GM23248 (cell line): Measurements from ENCODE around the gene GJC2. TPM values are rescaled to one million over a fixed set of nuclear protein-coding genes. Genes with fewer than 3 reads are reported as not detected.

Experiments used
- DNase-seq: peaks from one replicate; pipeline ENCODE4 v3.0.0-alpha.2; 2015
- H2AFZ ChIP-seq: fragments of 200-600 bp; sonication (generic); 2 replicates; pipeline ENCODE4 v1.6.1; 2016; ENCODE audit warnings: antibody characterized with exemption
- H3F3A ChIP-seq: fragments of 200-600 bp; sonication (generic); 2 replicates; pipeline ENCODE4 v1.6.1; 2016; ENCODE audit warnings: mild to moderate bottlenecking, antibody characterized with exemption, mixed run types; ENCODE audit not compliant: insufficient read depth
- H3K27ac ChIP-seq: fragments of 200-600 bp; sonication (generic); 2 replicates; pipeline ENCODE4 v1.5.1; 2016; ENCODE audit warnings: mild to moderate bottlenecking
- H3K27me3 ChIP-seq: fragments of 200-600 bp; sonication (generic); replicated peaks from 2 replicates; pipeline ENCODE4 v1.6.1; 2016; ENCODE audit warnings: mild to moderate bottlenecking; ENCODE audit not compliant: insufficient read depth
- H3K36me3 ChIP-seq: fragments of 200-600 bp; sonication (generic); 2 replicates; pipeline ENCODE4 v1.6.1; 2016; ENCODE audit warnings: low read depth, mild to moderate bottlenecking
- H3K4me1 ChIP-seq: fragments of 200-600 bp; sonication (generic); 2 replicates; pipeline ENCODE4 v1.6.1; 2016; ENCODE audit warnings: mild to moderate bottlenecking; ENCODE audit not compliant: insufficient read depth
- H3K4me2 ChIP-seq: fragments of 200-600 bp; sonication (generic); one replicate; pipeline ENCODE4 v1.6.1; 2016; ENCODE audit warnings: mild to moderate bottlenecking; ENCODE audit not compliant: unreplicated experiment
- H3K4me3 ChIP-seq: fragments of 200-600 bp; sonication (generic); 2 replicates; pipeline ENCODE4 v1.5.1; 2016; ENCODE audit warnings: mild to moderate bottlenecking
- H3K79me2 ChIP-seq: fragments of 200-600 bp; sonication (generic); 2 replicates; pipeline ENCODE4 v1.6.1; 2016; ENCODE audit warnings: mild to moderate bottlenecking; ENCODE audit not compliant: insufficient read depth
- H3K9ac ChIP-seq: fragments of 200-600 bp; sonication (generic); 2 replicates; pipeline ENCODE4 v1.6.1; 2016; ENCODE audit warnings: mild to moderate bottlenecking
- H3K9me2 ChIP-seq: fragments of 200-600 bp; sonication (generic); 2 replicates; pipeline ENCODE4 v1.6.1; 2016; ENCODE audit warnings: mixed run types, mild to moderate bottlenecking, moderate library complexity; ENCODE audit not compliant: insufficient read depth
- H3K9me3 ChIP-seq: fragments of 200-600 bp; sonication (generic); one replicate; pipeline ENCODE4 v1.6.1; 2017; ENCODE audit warnings: low read depth
- H4K20me1 ChIP-seq: fragments of 200-600 bp; sonication (generic); 2 replicates; pipeline ENCODE4 v1.6.0; 2016; ENCODE audit not compliant: insufficient read depth
- EZH2 ChIP-seq: fragments of 200-600 bp; sonication (generic); IDR thresholded peaks from 2 replicates; pipeline ENCODE4 v1.6.1; 2018; ENCODE audit warnings: antibody characterized with exemption, mild to moderate bottlenecking; ENCODE audit not compliant: insufficient read depth, poor library complexity, severe bottlenecking
- EZH2phosphoT487 ChIP-seq: fragments of 200-600 bp; sonication (generic); IDR thresholded peaks from 2 replicates; pipeline ENCODE4 v1.6.1; 2018; ENCODE audit warnings: antibody characterized with exemption, moderate library complexity, mild to moderate bottlenecking, low read depth; ENCODE audit not compliant: insufficient read depth
- WGBS, 2 experiments: methylation state at CpG; one replicate each; pipeline ENCODE4 v1.1.6; 2015 to 2017; ENCODE audit warnings: low lambda C conversion rate in 2 of 2, low coverage in 1 of 2; ENCODE audit errors: missing lambda C conversion rate in 2 of 2; 5-methylcytosine and 5-hydroxymethylcytosine counted together
- in situ Hi-C: fragments of 300-500 bp; cut with MboI; formaldehyde crosslinking; loops from 2 replicates; pipeline ENCODE4 v1.15.0; 2020
- polyA plus RNA-seq: library from polyadenylated mRNA; unstranded; fragments of >200 nt; fragmentation: Nextera tagmentation; extraction: Ambion mirVana; gene quantifications from 2 replicates; pipeline ENCODE4 v1.2.1, GENCODE V29; 2016
- small RNA-seq: library from RNA; depleted of rRNA; stranded (forward); fragments of <200 nt; gene quantifications from one replicate; pipeline ENCODE3, GENCODE V24; 2014; ENCODE audit warnings: low read depth, low replicate concordance
- total RNA-seq: library from RNA; depleted of rRNA; stranded (reverse); fragments of >200 nt; shearing (Covaris generic); gene quantifications from 2 replicates; pipeline ENCODE4 v1.2.3, GENCODE V29; 2014; rRNA removed

GJC2 gene
- total and polyA plus RNA-seq, 2 experiments from 2014 or later = 0.08 to 0.54 TPM

GRCh38 chr1:228206582-228207351, 57.0 kb downstream of the GJC2 start:
- Histone ChIP-seq H3F3A (no peaks in the 10 kb centered on the region), H3K4me1 (no peaks in the 10 kb centered on the region), H3K36me3 (no peaks in the 10 kb centered on the region), H3K4me2 (no peak overlapping the region), H3K4me3 (no peak overlapping the region), H3K27me3 (no peaks in the 10 kb centered on the region), H4K20me1 (no peaks in the 10 kb centered on the region; the same call in 1 of the 2 replicates), H3K9me3 (no peaks in the 10 kb centered on the region), H3K79me2 (no peaks in the 10 kb centered on the region), H2AFZ (no peak overlapping the region), H3K9me2 (no peaks in the 10 kb centered on the region), H3K9ac (no peak overlapping the region), H3K27ac (no peak overlapping the region)
- DNase-seq = no peak
- TF ChIP-seq EZH2 (no peak), EZH2phosphoT487 (no peak)
- in situ Hi-C loops = no loop called here
- 48 to 49% methylated on average over 10 to 14 of the region's 16 CpGs for WGBS, 2 experiments

- no peak for DNase-seq
- Histone ChIP-seq H3K4me1 (no peaks in the 10 kb centered on the region), H3K4me2 (no peak overlapping the region), H3K9ac (no peak overlapping the region), H4K20me1 (no peaks in the 10 kb centered on the region), H3K9me3 (no peaks in the 10 kb centered on the region), H3K79me2 (no peaks in the 10 kb centered on the region), H3K9me2 (no peaks in the 10 kb centered on the region), H3K36me3 (no peaks in the 10 kb centered on the region), H3K27ac (no peak overlapping the region), H3K27me3 (no peaks in the 10 kb centered on the region), H2AFZ (no peak overlapping the region), H3F3A (no peaks in the 10 kb centered on the region), H3K4me3 (no peak overlapping the region)
- in situ Hi-C loops = no loop called here
- 87 to 90% methylated on average over 7 to 8 of the region's 8 CpGs for WGBS, 2 experiments
- TF ChIP-seq EZH2phosphoT487 (no peak), EZH2 (no peak)
These were observed 57.7 kb downstream of the GJC2 start for GRCh38 chr1:228207381-228207810.

- 61 to 63% methylated on average over 21 to 30 of the region's 30 CpGs for WGBS, 2 experiments
- in situ Hi-C loops = no loop called here
- no peak within 1 kb of the TSS for H2AFZ ChIP-seq
- no peak within 1 kb of the TSS for H3K4me3 ChIP-seq
- no peaks in the 10 kb centered on the region for H4K20me1 ChIP-seq
- no peaks in the 10 kb centered on the region for H3K9me2 ChIP-seq
- TF ChIP-seq EZH2 = no peak
- TF ChIP-seq EZH2phosphoT487 = no peak
- H3K4me1 ChIP-seq = no peaks in the 10 kb centered on the region
- DNase-seq = no peak
- H3K27ac ChIP-seq = no peak within 1 kb of the TSS
- H3K27me3 ChIP-seq = no peaks in the 10 kb centered on the region
- no peaks in the 10 kb centered on the region for H3K36me3 ChIP-seq
- H3K79me2 ChIP-seq = no peaks in the 10 kb centered on the region
- H3F3A ChIP-seq = no peaks in the 10 kb centered on the region
- H3K4me2 ChIP-seq = no peak within 1 kb of the TSS
- no peak within 1 kb of the TSS for H3K9ac ChIP-seq
- H3K9me3 ChIP-seq = no peaks in the 10 kb centered on the region
These were observed 58.4 kb downstream of the GJC2 start, which contains the start of gene OBSCN for GRCh38 chr1:228207851-228208821. TSS of gene OBSCN (plus strand) at chr1:228208044. CDS start at chr1:228211784, 3,740 bp downstream.

DNA sequence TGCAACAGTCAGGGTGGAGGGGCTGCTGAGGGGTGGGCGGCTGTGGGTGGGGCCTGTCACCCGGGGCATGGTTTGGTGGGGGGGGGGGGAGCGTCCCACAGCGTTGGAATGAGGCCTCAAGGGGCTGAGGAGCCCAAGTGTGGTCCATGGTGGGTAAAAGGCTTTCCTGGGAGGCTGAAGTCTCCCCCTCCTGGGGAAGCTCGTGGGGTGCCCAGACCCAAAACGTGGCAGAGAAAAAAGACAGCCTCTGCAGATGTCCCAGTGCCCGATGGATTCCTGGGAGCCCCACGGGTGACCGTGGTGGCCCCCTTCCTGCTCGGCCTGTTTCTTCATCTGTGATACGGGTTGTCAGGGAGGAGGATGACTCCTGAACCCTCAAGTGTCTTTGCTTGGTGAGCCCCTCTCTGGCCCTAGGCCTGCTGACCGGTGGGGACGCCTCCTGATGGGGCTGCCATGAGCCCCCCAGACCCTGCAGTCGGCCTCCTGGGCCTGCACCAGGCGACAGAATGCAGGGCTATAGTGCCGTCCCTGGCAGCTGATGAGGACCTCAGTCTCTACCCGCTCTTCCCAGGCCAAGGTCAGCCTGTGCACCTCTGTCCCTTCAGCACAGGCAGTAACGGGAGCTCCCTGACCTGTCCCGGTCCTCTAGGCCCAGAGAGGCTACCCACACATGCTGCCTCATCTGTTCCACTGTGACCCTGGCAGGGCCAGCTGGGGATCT, 59.3 kb downstream of the GJC2 start:
- Histone ChIP-seq H3K4me1 (no peaks in the 10 kb centered on the region), H3K9ac (no peak overlapping the region), H2AFZ (no peak overlapping the region), H3K36me3 (no peaks in the 10 kb centered on the region), H3K4me3 (no peak overlapping the region), H3K27ac (no peak overlapping the region), H3K27me3 (no peaks in the 10 kb centered on the region), H3K9me3 (no peaks in the 10 kb centered on the region), H4K20me1 (no peaks in the 10 kb centered on the region), H3K4me2 (no peak overlapping the region), H3K79me2 (no peaks in the 10 kb centered on the region), H3F3A (no peaks in the 10 kb centered on the region), H3K9me2 (no peaks in the 10 kb centered on the region)
- DNase-seq = no peak
- no peak for TF ChIP-seq EZH2phosphoT487
- TF ChIP-seq EZH2 = no peak
- in situ Hi-C loops = no loop called here
- WGBS, 2 experiments = 59 to 69% methylated on average over 15 to 18 of the region's 19 CpGs

Small RNA genes lying within 50 kb of the gene (small RNA-seq; reads per million reads assigned to genes)
- not detected for gene AL359510.1

Other genes starting within 250 kb of the GJC2 start
- 2.1 TPM in 2 replicates for gene WNT9A, start 202.0 kb upstream of the GJC2 start, total RNA-seq
- 0.09 and 0.29 TPM in 2 replicates for gene WNT9A, start 202.0 kb upstream of the GJC2 start, polyA plus RNA-seq
- gene WNT3A, start 142.9 kb upstream of the GJC2 start, total RNA-seq = not detected in 2 replicates
- gene WNT3A, start 142.9 kb upstream of the GJC2 start, polyA plus RNA-seq = not detected in 2 replicates
- gene ARF1, start 67.2 kb upstream of the GJC2 start, total RNA-seq = 259 and 292 TPM in 2 replicates
- 656 and 698 TPM in 2 replicates for gene ARF1, start 67.2 kb upstream of the GJC2 start, polyA plus RNA-seq
- gene C1orf35, start 46.6 kb upstream of the GJC2 start, total RNA-seq = 11.6 and 15.6 TPM in 2 replicates
- 19.9 and 23.4 TPM in 2 replicates for gene C1orf35, start 46.6 kb upstream of the GJC2 start, polyA plus RNA-seq
- 57.5 and 84.4 TPM in 2 replicates for gene MRPL55, start 40.6 kb upstream of the GJC2 start, total RNA-seq
- gene MRPL55, start 40.6 kb upstream of the GJC2 start, polyA plus RNA-seq = 94.4 and 95.1 TPM in 2 replicates
- 324 and 340 TPM in 2 replicates for gene GUK1, start 9.7 kb upstream of the GJC2 start, total RNA-seq
- gene GUK1, start 9.7 kb upstream of the GJC2 start, polyA plus RNA-seq = 554 and 574 TPM in 2 replicates
- gene IBA57, start 15.9 kb downstream of the GJC2 start, total RNA-seq = 2.9 and 6.2 TPM in 2 replicates
- gene IBA57, start 15.9 kb downstream of the GJC2 start, polyA plus RNA-seq = 2.0 and 3.3 TPM in 2 replicates
- 3.0 and 5.2 TPM in 2 replicates for gene OBSCN, start 58.1 kb downstream of the GJC2 start, total RNA-seq
- 1.1 and 1.3 TPM in 2 replicates for gene OBSCN, start 58.1 kb downstream of the GJC2 start, polyA plus RNA-seq